GM18868 (cell line): Measurements from ENCODE around the gene RAX2.
"Not testable (repeated sequence)": the region's sequence is repeated elsewhere in the genome, so short reads cannot be mapped to it uniquely, and the experiment has no call there.

Source experiments
- ATAC-seq: cut with Tn5 transposase; IDR thresholded peaks from one replicate; pipeline ENCODE4 v1.9.1; 2021; ENCODE audit warnings: mild to moderate bottlenecking, moderate library complexity; ENCODE audit not compliant: unreplicated experiment

The RAX2 gene

DNA sequence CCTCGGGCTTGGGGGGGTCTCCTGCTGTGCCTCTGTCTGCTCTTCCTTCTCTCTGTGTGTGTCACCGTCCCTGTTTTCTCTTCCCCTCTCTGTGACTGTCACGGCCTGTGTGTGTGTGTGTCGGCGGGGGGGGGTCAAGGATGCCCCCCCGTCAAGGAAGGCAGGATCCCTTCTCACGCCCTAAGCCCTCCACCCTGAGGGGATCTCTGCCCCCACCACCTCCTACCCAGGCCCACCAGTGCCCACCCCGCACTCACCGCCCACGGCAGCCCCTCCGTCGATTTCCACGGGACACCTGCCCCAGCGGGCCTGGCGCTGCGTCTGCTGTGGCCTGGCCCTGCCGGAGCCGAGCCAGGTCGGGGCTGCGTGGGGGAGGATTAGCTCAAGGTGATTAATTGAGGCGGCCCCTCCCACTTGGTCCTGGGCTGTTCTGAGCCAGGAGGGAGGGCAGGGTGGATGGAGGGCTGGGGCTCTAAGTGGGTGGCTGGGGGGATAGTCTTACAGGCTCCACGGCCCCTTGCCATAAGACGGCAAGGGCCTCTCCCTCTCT lies at the start of gene RAX2:
Gene RAX2 (minus strand): TSS at position 323 of the 550 bp plus-strand sequence. CDS start 486 bp downstream, outside the sequence.
- no peak for ATAC-seq

- no peak for ATAC-seq
Measured at GRCh38 chr19:3821156-3821555, 49.1 kb upstream of the RAX2 start.

DNA sequence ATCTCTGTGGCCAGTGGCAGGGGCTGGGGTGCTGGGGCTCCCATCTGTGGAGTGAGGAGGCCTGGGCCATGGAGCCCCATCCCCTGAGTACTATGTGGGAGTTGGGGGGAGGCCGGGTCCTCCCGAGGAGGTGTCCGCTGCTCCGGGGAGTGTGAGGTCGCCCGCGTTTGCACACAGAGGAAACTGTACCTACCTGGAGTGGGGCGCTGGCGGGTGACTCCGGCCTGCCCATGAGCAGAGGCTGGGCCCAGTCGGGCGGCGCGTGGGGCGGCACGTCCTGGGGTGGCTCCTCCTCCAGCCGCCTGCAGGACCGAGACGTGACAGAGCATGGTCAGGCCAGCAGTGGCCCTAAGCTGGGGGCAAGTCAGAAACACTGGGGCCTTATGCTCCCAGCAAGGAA lies 48.0 kb upstream of the RAX2 start:
- ATAC-seq = no peak

GRCh38 chr19:3818918-3819317 lies 46.9 kb upstream of the RAX2 start:
- ATAC-seq = no peak

- no peak for ATAC-seq
Measured at GRCh38 chr19:3818466-3818865, 46.4 kb upstream of the RAX2 start.

DNA sequence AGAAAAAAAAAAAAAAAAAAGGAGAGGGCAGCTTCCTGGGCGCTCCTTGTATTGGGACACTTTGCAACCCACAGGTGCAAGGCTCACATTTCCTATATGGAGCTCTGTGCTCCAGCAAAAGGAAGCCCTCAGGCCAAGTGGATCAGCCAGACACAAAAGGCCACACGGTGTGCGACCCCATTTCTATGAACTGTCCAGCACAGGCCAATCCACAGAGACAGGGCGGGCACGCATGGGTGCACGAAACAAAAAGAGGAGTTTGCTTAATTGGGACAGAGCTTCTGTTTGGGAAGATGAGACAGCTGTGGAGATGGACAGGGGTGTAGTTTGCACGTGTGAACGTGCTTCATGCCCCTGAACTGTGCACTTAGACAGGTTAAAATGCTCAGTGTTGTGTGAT lies 45.7 kb upstream of the RAX2 start:
- ATAC-seq = no peak

DNA sequence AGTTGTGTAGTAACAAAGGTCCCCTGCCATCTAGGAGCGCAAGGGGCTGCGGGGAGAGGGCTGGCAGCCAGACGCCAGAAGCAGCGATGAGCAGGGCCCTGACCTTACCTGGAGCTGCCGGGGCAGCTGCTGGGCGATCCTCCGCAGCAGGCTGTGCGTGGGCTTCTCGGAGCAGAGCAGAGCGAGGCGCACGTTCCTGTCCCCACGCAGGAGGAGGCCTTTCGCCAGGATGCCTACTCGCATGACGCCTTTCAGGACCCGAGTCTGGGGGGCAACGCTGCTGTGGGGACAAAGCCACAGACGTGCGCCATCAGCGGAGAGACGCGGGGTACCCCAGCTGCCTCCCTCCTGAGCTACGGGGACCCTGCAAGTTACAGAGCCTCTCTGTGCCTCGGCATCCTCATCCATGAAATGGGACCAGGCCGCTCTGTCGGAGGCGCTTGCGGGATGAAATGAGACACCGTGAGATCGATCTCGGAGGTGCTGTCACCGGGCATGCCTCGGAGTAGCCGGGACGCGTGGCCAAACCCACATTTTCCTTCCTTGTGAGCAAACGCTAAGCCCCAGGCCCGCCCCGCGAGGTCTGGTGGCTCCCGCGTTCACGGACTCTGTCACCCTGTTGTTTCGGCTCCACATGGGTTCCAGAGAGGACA lies 44.7 kb upstream of the RAX2 start:
- no peak for ATAC-seq

DNA sequence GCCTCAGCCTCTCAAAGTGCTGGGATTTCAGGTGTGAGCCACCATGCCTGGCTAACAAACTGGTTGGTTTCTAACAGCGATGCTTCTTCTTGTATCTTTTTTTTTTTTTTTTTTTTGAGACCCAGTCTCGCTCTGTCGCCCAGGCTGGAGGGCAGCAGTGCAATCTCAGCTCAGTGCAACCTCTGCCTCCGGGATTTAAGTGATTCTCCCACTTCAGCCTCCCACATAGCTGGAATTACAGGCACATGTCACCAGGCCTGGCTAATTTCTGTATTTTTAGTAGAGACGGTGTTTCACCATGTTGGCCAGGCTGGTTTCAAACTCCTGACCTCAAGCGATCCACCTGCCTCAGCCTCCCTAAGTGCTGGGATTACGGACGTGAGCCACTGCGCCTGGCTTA lies 44.1 kb upstream of the RAX2 start:
- ATAC-seq = not testable (repeated sequence)

GRCh38 chr19:3814648-3815047 lies 42.6 kb upstream of the RAX2 start:
- ATAC-seq = no peak

GRCh38 chr19:3813473-3814392 lies 41.7 kb upstream of the RAX2 start:
- ATAC-seq = no peak

DNA sequence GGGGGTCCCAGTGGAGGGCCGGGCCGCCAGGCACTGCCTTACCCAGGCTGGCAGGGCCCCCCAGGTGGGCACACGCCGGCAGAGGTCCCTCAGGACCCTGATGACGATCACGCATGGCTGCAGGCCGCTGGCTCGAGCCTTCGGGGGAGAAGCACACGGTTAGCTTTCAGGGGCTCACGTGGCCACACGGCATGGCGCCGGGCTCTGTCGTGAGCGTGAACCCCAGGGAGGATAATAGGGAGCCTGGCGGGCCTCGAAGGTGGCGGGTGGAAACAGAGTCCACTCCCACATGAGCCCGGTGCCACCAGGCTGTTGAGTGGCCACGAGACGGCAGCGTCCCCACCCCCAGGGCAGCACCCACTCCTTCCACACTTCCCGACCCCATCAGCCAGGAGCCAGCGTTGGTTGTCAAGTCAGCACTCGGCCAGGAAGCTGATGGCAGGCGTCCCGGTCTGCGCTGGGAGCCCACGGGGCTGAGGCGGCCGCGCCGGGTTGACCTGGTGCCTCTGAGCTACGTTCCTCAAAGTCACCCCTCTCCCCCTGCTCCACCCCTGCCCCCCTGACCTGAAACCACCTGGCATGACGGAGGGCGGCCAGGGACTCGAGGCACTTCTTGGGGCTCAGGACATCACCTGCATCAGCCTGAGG lies 38.8 kb upstream of the RAX2 start:
- no peak for ATAC-seq

DNA sequence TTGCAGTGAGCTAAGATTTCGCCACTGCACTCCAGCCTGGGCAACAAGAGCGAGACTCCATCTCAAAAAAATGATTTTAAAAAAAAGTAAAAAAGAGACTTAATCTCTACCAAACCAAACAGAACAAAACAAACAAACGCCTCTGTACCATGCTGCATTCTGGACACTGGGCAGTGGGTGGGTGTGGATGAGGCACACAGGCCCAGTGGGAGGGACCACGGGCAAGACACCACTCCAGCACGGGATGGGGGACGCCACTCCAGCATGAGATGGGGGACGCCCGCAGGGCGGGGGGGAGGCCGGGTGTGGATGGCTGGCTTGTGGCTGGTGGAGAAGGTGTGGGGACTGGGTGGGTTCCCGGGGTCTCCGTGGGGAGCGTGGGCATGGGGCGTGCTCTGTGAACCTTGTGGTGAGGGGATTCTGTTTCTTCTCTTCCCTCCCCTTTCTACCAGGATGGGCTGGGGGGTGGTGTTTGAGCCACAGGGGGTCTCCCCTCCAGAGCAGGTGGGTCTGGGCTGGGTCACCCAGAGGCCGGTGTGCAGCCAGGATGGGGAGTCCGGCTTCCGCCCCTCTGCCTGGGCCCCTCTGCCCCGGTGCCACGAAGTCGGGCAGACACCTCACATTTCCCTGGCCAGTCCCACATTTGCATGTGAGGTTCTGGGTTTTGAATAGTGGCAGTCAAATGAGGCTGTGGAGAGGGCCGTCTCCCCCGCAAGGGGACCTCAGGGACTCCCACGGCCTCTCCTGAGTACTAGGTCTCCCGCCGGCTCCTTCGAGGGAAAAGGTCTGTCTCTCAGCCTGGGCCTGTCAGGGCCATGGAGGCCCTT lies 38.1 kb upstream of the RAX2 start:
- no peak for ATAC-seq

DNA sequence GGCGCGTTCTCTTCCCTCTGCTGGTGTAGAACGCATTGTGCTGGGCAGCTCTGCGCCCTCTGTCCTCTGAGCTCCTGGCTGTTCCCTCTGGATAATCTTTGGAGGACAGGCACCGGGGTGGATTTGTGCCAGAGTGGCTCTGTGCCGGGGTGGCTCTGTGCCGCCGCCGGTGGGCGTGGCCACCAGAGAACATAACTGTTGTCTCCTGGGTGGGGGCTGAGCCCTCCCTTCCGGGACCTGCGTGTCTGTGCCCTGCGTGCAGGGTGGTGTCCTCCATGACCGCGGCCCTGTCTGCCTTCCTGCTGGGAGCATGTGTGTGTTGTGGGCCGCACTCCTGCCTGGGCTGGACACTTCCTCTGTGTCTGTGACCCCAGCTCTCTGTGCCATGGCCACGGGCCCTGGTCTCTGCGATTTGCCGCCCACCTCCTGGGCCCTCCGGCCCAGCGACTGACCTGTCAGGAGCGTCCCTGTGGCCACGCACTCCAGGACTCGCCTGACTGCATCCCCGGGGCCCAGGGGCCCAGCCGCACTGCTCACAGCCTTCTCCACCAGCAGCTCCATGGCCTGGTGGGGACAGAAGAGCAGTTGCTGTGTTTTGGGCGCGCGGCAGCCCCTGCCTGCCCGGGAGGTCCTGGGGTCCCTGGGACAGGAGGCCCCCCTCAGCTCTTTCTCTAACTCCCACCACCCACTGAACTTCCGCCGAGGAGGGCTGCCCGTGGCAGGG lies 36.6 kb upstream of the RAX2 start:
- no peak for ATAC-seq

DNA sequence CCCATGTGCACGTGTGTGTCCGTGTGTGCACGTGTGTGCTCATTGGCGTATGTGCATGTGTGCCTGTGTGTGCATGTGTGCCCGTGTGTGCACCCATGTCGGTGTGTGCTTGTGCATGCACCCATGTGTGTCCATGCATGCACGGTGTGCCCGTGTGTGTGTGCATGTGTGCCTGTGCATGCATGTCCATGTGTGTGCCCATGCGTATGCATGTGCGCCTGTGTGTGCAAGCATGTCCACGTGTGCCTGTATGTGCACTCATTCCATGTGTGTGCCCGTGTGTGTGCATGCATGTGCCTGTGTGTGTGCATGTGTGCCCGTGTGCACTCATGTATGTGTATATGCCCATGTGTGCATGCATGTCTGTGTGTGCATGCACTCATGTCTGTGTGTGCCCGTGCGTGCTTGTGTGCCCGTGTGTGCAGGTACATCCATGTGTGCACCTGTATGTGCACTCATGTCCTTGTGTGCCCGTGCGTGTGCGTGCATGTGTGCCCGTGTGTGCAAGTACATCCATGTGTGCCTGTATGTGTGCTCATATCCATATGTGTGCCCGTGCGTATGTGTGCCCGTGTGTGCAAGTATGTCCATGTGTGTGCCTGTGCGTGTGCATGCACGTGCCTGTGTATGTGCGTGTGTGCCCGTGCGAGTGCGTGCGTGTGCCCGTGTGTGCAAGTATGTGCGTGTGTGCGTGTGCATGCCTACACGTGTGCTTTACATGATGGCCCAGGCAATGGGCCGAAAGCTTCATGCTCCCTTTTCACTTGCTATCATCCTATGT lies 35.7 kb upstream of the RAX2 start:
- ATAC-seq = no peak

- no peak for ATAC-seq
Measured at GRCh38 chr19:3807131-3807480, 35.1 kb upstream of the RAX2 start.

GRCh38 chr19:3805859-3806258 lies 33.8 kb upstream of the RAX2 start:
- no peak for ATAC-seq

GRCh38 chr19:3804429-3804828 lies 32.4 kb upstream of the RAX2 start:
- no peak for ATAC-seq

DNA sequence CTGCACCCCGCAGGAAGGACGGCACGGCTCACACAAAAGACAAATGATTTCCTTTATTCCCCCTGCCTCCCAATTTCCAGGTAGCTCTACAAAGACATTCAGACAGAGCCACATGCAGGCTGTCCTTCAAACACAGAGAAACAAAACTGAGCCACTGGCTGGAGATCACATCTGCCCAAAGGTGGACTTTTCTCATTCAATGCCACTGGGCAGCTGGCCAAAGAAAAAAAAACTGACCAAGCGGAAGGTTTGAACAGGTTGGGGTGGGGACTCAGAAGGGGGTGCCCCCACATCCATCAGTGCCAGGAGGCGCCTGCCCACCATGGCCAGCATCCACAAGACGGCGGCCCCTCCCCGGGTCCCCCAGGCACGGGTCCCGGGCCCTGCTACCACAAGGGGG lies 32.0 kb upstream of the RAX2 start:
- ATAC-seq = no peak
